ENCODE results near the gene FRMD4A.
"Not testable (repeated sequence)": the region's sequence is repeated elsewhere in the genome, so short reads cannot be mapped to it uniquely, and the experiment has no call there.

FRMD4A gene

DNA sequence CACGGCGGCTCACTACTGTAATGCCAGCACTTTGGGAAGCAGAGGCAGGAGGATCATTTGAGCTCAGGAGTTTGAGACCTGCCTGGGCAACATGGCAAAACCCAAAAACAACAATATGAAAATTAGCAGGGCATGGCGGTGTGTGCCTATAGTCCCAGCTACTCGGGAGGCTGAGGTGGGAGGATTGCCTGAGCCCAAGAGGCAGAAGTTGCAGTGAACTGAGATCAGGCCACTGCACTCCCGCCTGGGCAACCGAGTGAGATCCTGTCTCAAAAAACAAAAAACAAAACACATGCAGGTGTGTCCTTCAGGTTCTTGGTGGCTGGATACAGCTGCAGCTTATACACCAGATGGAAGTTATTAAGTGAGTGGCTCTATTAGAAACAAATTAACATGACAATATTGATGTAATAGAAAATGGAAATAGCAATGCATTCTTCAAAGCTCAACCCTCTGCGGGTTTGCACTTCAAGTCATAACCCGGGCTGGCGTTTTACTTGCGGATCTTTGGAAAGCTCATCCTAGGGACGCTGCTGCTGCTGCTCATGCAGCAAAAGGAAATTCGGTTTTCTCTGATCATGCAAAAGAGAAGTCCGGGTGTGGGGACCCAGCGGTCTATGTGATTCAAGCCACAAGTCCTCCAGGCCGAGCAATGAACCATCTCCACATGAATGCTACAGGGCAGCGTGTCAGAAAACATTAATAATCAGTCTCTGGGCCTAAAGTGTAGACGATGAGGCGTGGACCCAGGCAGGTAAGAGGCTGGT, 462.0 kb downstream of the FRMD4A start:
- TF ChIP-seq, protein P1, sequence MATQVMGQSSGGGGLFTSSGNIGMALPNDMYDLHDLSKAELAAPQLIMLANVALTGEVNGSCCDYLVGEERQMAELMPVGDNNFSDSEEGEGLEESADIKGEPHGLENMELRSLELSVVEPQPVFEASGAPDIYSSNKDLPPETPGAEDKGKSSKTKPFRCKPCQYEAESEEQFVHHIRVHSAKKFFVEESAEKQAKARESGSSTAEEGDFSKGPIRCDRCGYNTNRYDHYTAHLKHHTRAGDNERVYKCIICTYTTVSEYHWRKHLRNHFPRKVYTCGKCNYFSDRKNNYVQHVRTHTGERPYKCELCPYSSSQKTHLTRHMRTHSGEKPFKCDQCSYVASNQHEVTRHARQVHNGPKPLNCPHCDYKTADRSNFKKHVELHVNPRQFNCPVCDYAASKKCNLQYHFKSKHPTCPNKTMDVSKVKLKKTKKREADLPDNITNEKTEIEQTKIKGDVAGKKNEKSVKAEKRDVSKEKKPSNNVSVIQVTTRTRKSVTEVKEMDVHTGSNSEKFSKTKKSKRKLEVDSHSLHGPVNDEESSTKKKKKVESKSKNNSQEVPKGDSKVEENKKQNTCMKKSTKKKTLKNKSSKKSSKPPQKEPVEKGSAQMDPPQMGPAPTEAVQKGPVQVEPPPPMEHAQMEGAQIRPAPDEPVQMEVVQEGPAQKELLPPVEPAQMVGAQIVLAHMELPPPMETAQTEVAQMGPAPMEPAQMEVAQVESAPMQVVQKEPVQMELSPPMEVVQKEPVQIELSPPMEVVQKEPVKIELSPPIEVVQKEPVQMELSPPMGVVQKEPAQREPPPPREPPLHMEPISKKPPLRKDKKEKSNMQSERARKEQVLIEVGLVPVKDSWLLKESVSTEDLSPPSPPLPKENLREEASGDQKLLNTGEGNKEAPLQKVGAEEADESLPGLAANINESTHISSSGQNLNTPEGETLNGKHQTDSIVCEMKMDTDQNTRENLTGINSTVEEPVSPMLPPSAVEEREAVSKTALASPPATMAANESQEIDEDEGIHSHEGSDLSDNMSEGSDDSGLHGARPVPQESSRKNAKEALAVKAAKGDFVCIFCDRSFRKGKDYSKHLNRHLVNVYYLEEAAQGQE (IDR thresholded peaks at IDR 0.05; ENCODE audit: insufficient replicate concordance, low read depth): no peak
- TF ChIP-seq SPI1 (IDR thresholded peaks at IDR 0.05; ENCODE audit: borderline replicate concordance, low read depth) (no peak), POLR2AphosphoS5 (IDR thresholded peaks at IDR 0.05; ENCODE audit: low read depth) (no peak), GABPA (IDR thresholded peaks at IDR 0.05; ENCODE audit: low read depth) (no peak)
- TF ChIP-seq, protein P2, sequence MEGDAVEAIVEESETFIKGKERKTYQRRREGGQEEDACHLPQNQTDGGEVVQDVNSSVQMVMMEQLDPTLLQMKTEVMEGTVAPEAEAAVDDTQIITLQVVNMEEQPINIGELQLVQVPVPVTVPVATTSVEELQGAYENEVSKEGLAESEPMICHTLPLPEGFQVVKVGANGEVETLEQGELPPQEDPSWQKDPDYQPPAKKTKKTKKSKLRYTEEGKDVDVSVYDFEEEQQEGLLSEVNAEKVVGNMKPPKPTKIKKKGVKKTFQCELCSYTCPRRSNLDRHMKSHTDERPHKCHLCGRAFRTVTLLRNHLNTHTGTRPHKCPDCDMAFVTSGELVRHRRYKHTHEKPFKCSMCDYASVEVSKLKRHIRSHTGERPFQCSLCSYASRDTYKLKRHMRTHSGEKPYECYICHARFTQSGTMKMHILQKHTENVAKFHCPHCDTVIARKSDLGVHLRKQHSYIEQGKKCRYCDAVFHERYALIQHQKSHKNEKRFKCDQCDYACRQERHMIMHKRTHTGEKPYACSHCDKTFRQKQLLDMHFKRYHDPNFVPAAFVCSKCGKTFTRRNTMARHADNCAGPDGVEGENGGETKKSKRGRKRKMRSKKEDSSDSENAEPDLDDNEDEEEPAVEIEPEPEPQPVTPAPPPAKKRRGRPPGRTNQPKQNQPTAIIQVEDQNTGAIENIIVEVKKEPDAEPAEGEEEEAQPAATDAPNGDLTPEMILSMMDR (IDR thresholded peaks at IDR 0.05; ENCODE audit: insufficient read depth, low read length): no peak
- DNase-seq (ENCODE audit: low read depth in 1 of 2, low spot score in 1 of 2): no peak
- no peak overlapping the region for H3K27ac ChIP-seq (replicated peaks)
- no peaks in the 10 kb centered on the region for H3K27me3 ChIP-seq (ENCODE audit: insufficient read depth, poor library complexity, severe bottlenecking)
- H3K4me3 ChIP-seq (replicated peaks; ENCODE audit: insufficient read depth, low read length): no peak overlapping the region

DNA sequence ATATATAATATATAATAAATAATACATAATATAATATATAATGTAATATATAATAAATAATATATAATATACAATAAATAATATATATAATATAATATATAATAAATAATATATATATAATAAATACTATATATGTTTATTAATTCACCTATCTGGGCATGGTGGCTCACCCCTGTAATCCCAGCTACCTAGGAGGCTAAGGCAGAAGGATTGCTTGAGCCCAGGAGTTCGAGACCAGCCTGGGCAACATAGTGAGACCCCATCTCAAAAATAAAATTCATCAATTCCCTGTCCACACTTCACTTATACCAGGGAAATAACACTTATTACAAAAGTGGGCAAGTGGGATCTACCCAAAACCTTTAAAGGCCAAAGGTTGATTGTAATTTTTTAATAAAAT, 462.9 kb downstream of the FRMD4A start:
- DNase-seq (ENCODE audit: low read depth in 1 of 2, low spot score in 1 of 2): no peak
- Histone ChIP-seq H3K27me3 (ENCODE audit: insufficient read depth, poor library complexity, severe bottlenecking) (no peaks in the 10 kb centered on the region), H3K4me3 (replicated peaks; ENCODE audit: insufficient read depth, low read length) (no peak overlapping the region), H3K27ac (replicated peaks) (no peak overlapping the region)
- TF ChIP-seq, protein P1 (IDR thresholded peaks at IDR 0.05; ENCODE audit: insufficient replicate concordance, low read depth): no peak
- TF ChIP-seq SPI1 (IDR thresholded peaks at IDR 0.05; ENCODE audit: borderline replicate concordance, low read depth) (no peak), GABPA (IDR thresholded peaks at IDR 0.05; ENCODE audit: low read depth) (no peak), POLR2AphosphoS5 (IDR thresholded peaks at IDR 0.05; ENCODE audit: low read depth) (no peak)
- TF ChIP-seq, protein P2 (IDR thresholded peaks at IDR 0.05; ENCODE audit: insufficient read depth, low read length): no peak

DNA sequence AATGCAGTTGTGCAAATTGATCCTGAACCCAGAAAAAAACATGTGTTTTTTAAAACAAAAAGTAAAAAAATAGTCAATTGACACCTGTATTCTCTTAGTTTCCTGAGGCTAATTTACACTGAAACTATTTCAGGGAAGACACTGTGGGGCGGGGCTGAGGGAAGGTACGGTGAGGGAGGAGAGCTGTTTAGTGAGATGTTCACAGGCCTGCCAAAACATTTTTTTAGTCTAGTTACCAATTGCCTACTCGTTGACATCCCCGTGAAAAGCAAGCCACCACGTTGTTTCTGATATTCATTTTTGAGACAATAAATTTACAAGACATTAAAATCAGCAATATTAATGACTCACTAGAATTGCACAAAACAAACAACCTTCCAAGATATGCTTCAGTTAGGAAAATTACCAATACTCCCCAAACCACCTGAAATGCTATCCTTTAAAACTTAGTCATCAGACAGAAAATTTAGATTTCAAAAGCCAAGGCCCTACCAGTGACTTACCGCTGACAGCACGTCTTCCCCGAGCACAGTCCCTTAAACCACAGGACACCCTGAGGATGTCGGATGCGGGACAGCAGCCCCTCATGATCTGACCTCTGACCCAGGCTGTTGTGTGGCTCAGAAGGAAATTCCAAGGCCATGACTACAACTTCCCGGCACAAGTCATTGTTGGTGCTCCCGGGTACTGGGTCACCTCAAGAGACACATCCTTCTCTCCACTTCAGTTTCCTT, 464.8 kb downstream of the FRMD4A start:
- DNase-seq (ENCODE audit: low read depth in 1 of 2, low spot score in 1 of 2): no peak
- TF ChIP-seq, protein P1 (IDR thresholded peaks at IDR 0.05; ENCODE audit: insufficient replicate concordance, low read depth): no peak
- TF ChIP-seq SPI1 (IDR thresholded peaks at IDR 0.05; ENCODE audit: borderline replicate concordance, low read depth): no peak
- TF ChIP-seq, protein P2 (IDR thresholded peaks at IDR 0.05; ENCODE audit: insufficient read depth, low read length): no peak
- TF ChIP-seq POLR2AphosphoS5 (IDR thresholded peaks at IDR 0.05; ENCODE audit: low read depth): no peak
- TF ChIP-seq GABPA (IDR thresholded peaks at IDR 0.05; ENCODE audit: low read depth): no peak
- no peak overlapping the region for H3K27ac ChIP-seq (replicated peaks)
- H3K4me3 ChIP-seq (replicated peaks; ENCODE audit: insufficient read depth, low read length): no peak overlapping the region
- no peaks in the 10 kb centered on the region for H3K27me3 ChIP-seq (ENCODE audit: insufficient read depth, poor library complexity, severe bottlenecking)

DNA sequence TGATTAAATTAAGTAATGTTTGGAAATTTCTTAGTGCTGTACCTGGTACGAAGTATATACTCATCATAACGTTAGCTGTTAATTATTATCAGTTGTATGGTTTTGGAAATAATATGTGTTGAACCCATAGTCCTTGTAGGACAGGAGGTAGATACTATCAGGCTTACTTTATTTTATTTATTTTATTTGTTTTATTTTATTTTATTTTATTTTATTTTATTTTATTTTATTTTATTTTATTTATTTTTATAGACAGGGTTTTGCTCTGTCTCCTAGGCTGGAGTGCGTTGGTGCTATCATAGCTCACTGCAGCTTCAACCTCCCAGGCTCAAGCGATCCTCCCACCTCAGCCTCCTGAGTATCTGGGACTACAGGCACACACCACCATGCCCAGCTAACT, 465.5 kb downstream of the FRMD4A start:
- H3K27me3 ChIP-seq (ENCODE audit: insufficient read depth, poor library complexity, severe bottlenecking); H3K4me3 ChIP-seq (replicated peaks; ENCODE audit: insufficient read depth, low read length); H3K27ac ChIP-seq (replicated peaks); DNase-seq (ENCODE audit: low read depth in 1 of 2, low spot score in 1 of 2): not testable (repeated sequence)

All from HL-60 (cell line).